ENCODE data around the gene CD96.
A peak's percentile ranks its signal among the peaks of the same experiment; 100 is the strongest.

The CD96 gene

DNA sequence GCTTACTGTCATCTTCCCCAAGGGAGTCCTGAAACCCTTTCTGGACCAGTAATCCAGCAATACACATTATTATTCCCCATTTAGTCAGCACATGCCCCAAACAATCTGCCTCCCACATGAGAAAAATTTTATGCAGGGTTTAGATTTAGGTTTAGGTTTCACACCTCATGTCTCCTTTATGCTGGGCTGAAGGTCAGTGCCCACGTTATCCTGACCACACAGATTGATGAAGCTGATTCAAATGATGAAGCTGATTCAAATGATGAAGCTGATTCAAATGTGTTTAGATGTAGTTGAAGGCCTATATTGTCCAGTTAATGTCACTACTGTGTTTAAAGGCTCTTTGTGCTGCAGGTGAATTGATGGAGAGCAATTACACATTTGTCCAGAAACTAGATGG is 71.3 kb downstream of the CD96 start:
- no peak for DNase-seq (ENCODE audit: low read depth)
- TF ChIP-seq, protein P1, sequence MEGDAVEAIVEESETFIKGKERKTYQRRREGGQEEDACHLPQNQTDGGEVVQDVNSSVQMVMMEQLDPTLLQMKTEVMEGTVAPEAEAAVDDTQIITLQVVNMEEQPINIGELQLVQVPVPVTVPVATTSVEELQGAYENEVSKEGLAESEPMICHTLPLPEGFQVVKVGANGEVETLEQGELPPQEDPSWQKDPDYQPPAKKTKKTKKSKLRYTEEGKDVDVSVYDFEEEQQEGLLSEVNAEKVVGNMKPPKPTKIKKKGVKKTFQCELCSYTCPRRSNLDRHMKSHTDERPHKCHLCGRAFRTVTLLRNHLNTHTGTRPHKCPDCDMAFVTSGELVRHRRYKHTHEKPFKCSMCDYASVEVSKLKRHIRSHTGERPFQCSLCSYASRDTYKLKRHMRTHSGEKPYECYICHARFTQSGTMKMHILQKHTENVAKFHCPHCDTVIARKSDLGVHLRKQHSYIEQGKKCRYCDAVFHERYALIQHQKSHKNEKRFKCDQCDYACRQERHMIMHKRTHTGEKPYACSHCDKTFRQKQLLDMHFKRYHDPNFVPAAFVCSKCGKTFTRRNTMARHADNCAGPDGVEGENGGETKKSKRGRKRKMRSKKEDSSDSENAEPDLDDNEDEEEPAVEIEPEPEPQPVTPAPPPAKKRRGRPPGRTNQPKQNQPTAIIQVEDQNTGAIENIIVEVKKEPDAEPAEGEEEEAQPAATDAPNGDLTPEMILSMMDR (IDR thresholded peaks at IDR 0.05; ENCODE audit: insufficient read depth, low read depth, low read length, missing control alignments), result no peak

DNA sequence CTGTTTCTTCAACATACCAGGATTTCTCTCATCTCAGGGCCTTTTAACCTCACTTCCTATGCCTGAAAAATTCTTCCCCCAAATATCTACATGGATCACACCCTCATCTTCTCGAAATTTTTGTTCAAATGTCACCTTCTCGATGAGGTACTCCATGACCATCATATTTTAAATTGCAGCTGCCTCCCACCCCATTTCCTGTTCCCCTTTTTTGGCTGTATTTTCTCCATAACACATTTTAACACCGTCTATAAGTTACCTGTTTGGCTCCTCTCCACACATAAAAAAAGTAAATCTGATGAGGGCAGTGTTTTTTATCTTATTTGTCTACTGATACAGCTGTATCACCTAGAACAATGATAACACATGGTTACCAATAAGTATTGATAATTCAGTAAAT is 73.9 kb downstream of the CD96 start:
- DNase-seq (ENCODE audit: low read depth), result no peak
- H3K4me3 ChIP-seq (ENCODE audit: low read depth, low read length), result no peak overlapping the region
- TF ChIP-seq, protein P1 (IDR thresholded peaks at IDR 0.05; ENCODE audit: insufficient read depth, low read depth, low read length, missing control alignments), result no peak

More for the DNA sequence above, 71.3 kb downstream of the CD96 start:
- H3K4me3 ChIP-seq (ENCODE audit: low read depth, low read length), result no peak overlapping the region

DNA sequence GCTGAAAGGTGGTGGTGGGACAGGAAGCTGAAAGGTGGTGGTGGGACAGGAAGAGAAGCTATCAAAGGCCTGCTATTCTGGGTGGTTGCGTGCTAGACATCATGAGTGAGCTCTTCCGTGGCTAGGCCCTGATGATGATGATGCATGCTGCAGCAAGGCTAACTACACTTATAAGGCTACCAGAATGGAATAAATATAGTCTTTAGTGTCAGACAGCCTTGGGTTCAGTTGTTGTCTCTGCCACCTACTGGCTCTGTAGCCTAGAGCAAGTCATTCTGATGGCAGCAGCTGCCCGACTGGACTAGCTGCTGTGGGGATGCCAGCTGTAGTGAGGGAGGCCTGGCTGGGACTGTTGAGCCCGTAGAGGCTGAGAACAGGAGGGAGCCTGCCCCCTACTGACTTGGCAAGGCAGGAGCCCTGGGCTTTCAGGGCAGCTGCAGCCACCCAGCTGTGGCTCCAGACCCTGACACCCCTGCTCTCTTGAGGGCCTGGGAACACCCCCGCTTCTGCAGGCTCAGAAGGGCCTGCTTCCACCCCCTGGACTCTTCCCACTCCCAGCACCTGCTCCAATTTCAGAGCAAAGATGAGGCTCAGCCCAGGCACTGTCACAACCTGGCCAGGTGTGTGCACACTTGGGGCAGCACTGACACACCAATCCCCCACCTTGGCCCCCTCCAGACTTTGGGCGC is 74.6 kb downstream of the CD96 start:
- no peak overlapping the region for H3K4me3 ChIP-seq (ENCODE audit: low read depth, low read length)
- DNase-seq (ENCODE audit: low read depth), result peak; percentile 66
- TF ChIP-seq, protein P1 (IDR thresholded peaks at IDR 0.05; ENCODE audit: insufficient read depth, low read depth, low read length, missing control alignments), result peak; percentile 25

DNA sequence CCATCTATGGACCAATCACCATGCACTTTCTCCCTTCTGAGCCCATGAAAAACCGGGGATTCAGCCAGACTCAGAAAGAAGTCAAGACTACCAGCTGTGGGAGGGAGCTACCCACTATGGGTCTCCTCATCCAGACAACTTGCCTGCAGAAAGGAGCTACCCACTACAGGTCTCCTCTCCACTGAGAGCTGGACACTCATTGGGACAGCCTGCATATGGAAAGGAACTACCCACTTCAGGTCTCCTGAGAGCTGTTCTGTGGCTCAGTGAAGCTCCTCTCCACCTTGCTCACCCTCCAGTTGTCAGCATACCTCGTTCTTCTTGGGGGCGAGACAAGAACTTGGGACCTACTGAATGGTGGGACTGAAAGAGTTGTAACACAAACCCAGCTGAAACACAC is 75.4 kb downstream of the CD96 start:
- no peak for DNase-seq (ENCODE audit: low read depth)
- TF ChIP-seq, protein P1 (IDR thresholded peaks at IDR 0.05; ENCODE audit: insufficient read depth, low read depth, low read length, missing control alignments), result no peak
- H3K4me3 ChIP-seq (ENCODE audit: low read depth, low read length), result no peak overlapping the region

DNA sequence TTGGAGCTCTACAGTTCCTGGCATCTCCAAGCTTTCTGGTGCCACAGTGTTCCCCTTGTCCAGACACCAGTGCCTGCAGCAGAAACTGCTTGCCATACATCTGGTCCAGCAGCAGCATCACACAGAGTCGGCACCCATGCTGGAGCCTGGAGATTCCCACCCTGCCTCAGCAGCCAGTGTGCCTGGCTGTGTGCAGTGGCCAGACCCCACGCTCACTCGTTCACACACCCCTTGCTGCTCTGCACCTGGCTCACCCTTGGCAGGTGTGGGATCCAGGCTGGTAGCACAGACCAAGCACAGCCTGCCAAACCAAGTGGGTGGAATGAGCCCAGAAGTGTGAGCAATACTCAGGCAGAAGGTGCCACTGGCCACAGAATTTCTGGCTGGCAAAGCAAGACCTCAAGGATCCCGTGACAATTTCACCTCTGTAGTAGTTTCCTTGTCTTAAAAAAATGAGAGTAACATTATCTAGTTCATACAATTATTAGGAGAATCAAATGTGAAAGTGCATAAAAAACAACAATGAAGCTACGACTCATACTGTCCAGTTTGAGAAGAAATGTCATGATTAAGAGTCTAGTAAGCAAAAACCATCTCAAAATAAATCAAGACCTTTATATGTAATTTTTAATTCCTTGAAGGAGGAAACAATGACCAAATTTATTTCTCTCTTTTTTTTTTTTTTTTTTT is 76.1 kb downstream of the CD96 start:
- TF ChIP-seq, protein P1 (IDR thresholded peaks at IDR 0.05; ENCODE audit: insufficient read depth, low read depth, low read length, missing control alignments), result no peak
- no peak for DNase-seq (ENCODE audit: low read depth)
- H3K4me3 ChIP-seq (ENCODE audit: low read depth, low read length), result no peak overlapping the region

DNA sequence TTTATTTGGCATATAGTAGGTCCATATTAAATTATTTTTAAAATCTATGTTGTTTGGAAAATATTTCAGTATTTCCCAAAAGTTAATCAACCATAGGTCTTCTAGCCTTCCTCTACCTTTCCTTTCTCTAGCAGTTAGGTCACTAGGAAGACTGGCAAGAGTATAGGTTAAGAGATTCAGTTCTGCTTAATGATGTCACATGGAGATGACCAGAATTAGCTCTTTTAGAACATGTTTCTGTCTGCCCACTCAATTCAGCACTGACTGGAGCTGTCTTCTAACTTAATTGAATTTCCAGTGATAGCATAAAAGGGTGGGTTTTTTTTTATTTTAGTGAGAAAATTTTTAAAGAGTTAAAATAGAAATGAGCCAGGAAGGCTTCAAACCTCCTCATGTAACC is 76.9 kb downstream of the CD96 start:
- no peak for DNase-seq (ENCODE audit: low read depth)
- no peak overlapping the region for H3K4me3 ChIP-seq (ENCODE audit: low read depth, low read length)
- TF ChIP-seq, protein P1 (IDR thresholded peaks at IDR 0.05; ENCODE audit: insufficient read depth, low read depth, low read length, missing control alignments), result no peak

Measured in GM12865 (cell line).